CD14-positive monocyte (primary cell): ENCODE measurements around the gene KCNT1. TPM values are rescaled to one million over a fixed set of nuclear protein-coding genes. Genes with fewer than 3 reads are reported as not detected.

Experiments used
- DNase-seq, 3 donors: peaks; one replicate each; pipeline ENCODE4 v3.0.0-alpha.2; 2011 to 2022
- H2AFZ ChIP-seq: 2 replicates; pipeline ENCODE4 v1.6.0; 2012; ENCODE audit warnings: mild to moderate bottlenecking, low read depth, low read length, inconsistent platforms; ENCODE audit not compliant: insufficient read depth, poor library complexity, severe bottlenecking
- H3K27ac ChIP-seq, 2 donors: 1 replicate in 1 of 2; 2 replicates in 1 of 2; pipeline ENCODE4 v1.5.1; 2012 to 2013; ENCODE audit warnings: low read length in 2 of 2, control low read depth in 1 of 2, inconsistent platforms in 1 of 2, low read depth in 1 of 2, mild to moderate bottlenecking in 1 of 2
- H3K27me3 ChIP-seq, 2 donors: one replicate each; pipeline versions ENCODE4 v1.6.0 to v1.6.1; 2011 to 2013; ENCODE audit warnings: low read length in 2 of 2; ENCODE audit not compliant: control insufficient read depth in 2 of 2, insufficient read depth in 2 of 2
- H3K36me3 ChIP-seq, 2 donors: replicated peaks in 1 of 2; 1 replicate in 1 of 2; 2 replicates in 1 of 2; pipeline versions ENCODE4 v1.5.1 to v1.6.1; 2012 to 2013; ENCODE audit warnings: low read length in 2 of 2, control low read depth in 1 of 2, inconsistent platforms in 1 of 2, mild to moderate bottlenecking in 1 of 2; ENCODE audit not compliant: insufficient read depth in 2 of 2, control insufficient read depth in 1 of 2
- H3K4me1 ChIP-seq, 2 donors: 1 replicate in 1 of 2; 2 replicates in 1 of 2; pipeline versions ENCODE4 v1.5.1 to v1.6.1; 2012 to 2013; ENCODE audit warnings: low read length in 2 of 2, control low read depth in 1 of 2, inconsistent platforms in 1 of 2, mild to moderate bottlenecking in 1 of 2, moderate library complexity in 1 of 2; ENCODE audit not compliant: insufficient read depth in 2 of 2, control insufficient read depth in 1 of 2
- H3K4me2 ChIP-seq: replicated peaks from 2 replicates; pipeline ENCODE3; 2012; ENCODE audit warnings: low read length, moderate library complexity, mild to moderate bottlenecking; ENCODE audit not compliant: poor library complexity, severe bottlenecking; ENCODE audit errors: extremely low read depth
- H3K4me3 ChIP-seq, 3 experiments: fragments of 200-600 bp in 1 of 3; sonication (generic) in 1 of 3; replicated peaks in 1 of 3; 1 replicate in 2 of 3; 2 replicates in 1 of 3; pipeline ENCODE4 v1.5.1; 2011 to 2013; ENCODE audit warnings: low read length in 3 of 3, mild to moderate bottlenecking in 3 of 3, control low read depth in 2 of 3, low read depth in 2 of 3, inconsistent platforms in 1 of 3, moderate library complexity in 1 of 3
- H3K79me2 ChIP-seq: 2 replicates; pipeline ENCODE4 v1.6.0; 2012; ENCODE audit warnings: mild to moderate bottlenecking, control low read depth, inconsistent platforms, low read length, moderate library complexity; ENCODE audit not compliant: insufficient read depth
- H3K9ac ChIP-seq: 2 replicates; pipeline ENCODE4 v1.6.0; 2017; ENCODE audit warnings: low read length, mild to moderate bottlenecking; ENCODE audit not compliant: insufficient read depth, poor library complexity, severe bottlenecking
- H3K9me3 ChIP-seq, 2 donors: replicated peaks in 1 of 2; 1 replicate in 1 of 2; 2 replicates in 1 of 2; pipeline versions ENCODE4 v1.5.1 to v1.6.1; 2012 to 2013; ENCODE audit warnings: low read length in 2 of 2, control low read depth in 1 of 2; ENCODE audit not compliant: control insufficient read depth in 1 of 2, insufficient read depth in 1 of 2
- H4K20me1 ChIP-seq: 2 replicates; pipeline ENCODE4 v1.6.0; 2012; ENCODE audit warnings: mild to moderate bottlenecking, low read length, control low read depth, moderate library complexity; ENCODE audit not compliant: insufficient read depth
- H3K27ac Mint-ChIP-seq, 7 donors: one replicate each; pipeline ENCODE4 v1.8.0; 2020; ENCODE audit warnings: mild to moderate bottlenecking in 7 of 7, mixed read lengths in 7 of 7, moderate library complexity in 6 of 7, inconsistent platforms in 2 of 7
- H3K27me3 Mint-ChIP-seq, 3 donors: one replicate each; pipeline ENCODE4 v1.8.0; 2021 to 2022; ENCODE audit warnings: low read depth in 3 of 3, mild to moderate bottlenecking in 3 of 3, mixed read lengths in 3 of 3, moderate library complexity in 3 of 3, inconsistent platforms in 1 of 3
- H3K36me3 Mint-ChIP-seq, 2 donors: one replicate each; pipeline ENCODE4 v1.8.0; 2020; ENCODE audit warnings: mixed read lengths in 2 of 2, inconsistent platforms in 1 of 2, mild to moderate bottlenecking in 1 of 2
- H3K4me1 Mint-ChIP-seq: one replicate; pipeline ENCODE4 v1.8.0; 2020; ENCODE audit warnings: mild to moderate bottlenecking, mixed read lengths
- H3K4me3 Mint-ChIP-seq, 2 donors: one replicate each; pipeline ENCODE4 v1.8.0; 2020; ENCODE audit warnings: mild to moderate bottlenecking in 2 of 2, mixed read lengths in 2 of 2, moderate library complexity in 1 of 2
- H3K9me3 Mint-ChIP-seq, 7 donors: one replicate each; pipeline ENCODE4 v1.8.0; 2020 to 2022; ENCODE audit warnings: mixed read lengths in 7 of 7, mild to moderate bottlenecking in 6 of 7, moderate library complexity in 6 of 7, inconsistent platforms in 2 of 7
- CTCF ChIP-seq: fragments of 200-600 bp; IDR thresholded peaks from one replicate; pipeline ENCODE4 v1.8.0; 2022; ENCODE audit warnings: antibody characterized with exemption, mild to moderate bottlenecking
- WGBS: methylation state at CpG from one replicate; pipeline ENCODE4 v1.1.5; 2013; ENCODE audit warnings: missing lambda C conversion rate; ENCODE audit not compliant: insufficient coverage; 5-methylcytosine and 5-hydroxymethylcytosine counted together
- intact Hi-C, 2 donors: fragments of 100-400 bp; cut with micrococcal nuclease; formaldehyde crosslinking; loops; one replicate each; pipeline versions ENCODE4 v1.15.0 to v1.15.1; 2023
- polyA plus RNA-seq, 3 donors: library from polyadenylated mRNA; depleted of rRNA in 1 of 3; unstranded in 2 of 3; stranded (reverse) in 1 of 3; fragments of 300-500 nt in 2 of 3; fragments of >200 nt in 1 of 3; fragmentation: Illumina TruSeq in 2 of 3; gene quantifications; 1 replicate in 2 of 3; 2 replicates in 1 of 3; pipeline ENCODE4 v1.2.3, GENCODE V29; 2012 to 2021

Gene KCNT1
- polyA plus RNA-seq, 3 donors: not detected

- TF ChIP-seq CTCF: no peak
- Histone ChIP-seq H3K4me1 (no peaks in the 10 kb centered on the region), H2AFZ (no peak overlapping the region), H3K4me3 (no peak overlapping the region), H3K27me3 (peaks cover 0 to 2% of the 10 kb centered on the region in 2 donors), H3K79me2 (no peaks in the 10 kb centered on the region), H4K20me1 (no peaks in the 10 kb centered on the region), H3K9ac (no peak overlapping the region), H3K9me3 (peaks cover 0 to 4% of the 10 kb centered on the region in 2 donors), H3K36me3 (no peaks in the 10 kb centered on the region), H3K27ac (no peak overlapping the region), H3K4me2 (no peak overlapping the region)
- 75% methylated on average over 11 of the region's 16 CpGs for WGBS
- Mint-ChIP-seq H3K27me3 (peaks cover 0 to 11% (median 4%) of the 10 kb centered on the region in 3 donors), H3K27ac (no peak overlapping the region), H3K4me3 (peak overlapping the region in 1 of 2 donors; percentile 18), H3K9me3 (peaks cover under 1 to 7% (median 4%) of the 10 kb centered on the region in 7 donors), H3K36me3 (no peaks in the 10 kb centered on the region), H3K4me1 (no peaks in the 10 kb centered on the region)
- DNase-seq: no peak
- intact Hi-C loops: no loop called here
These were observed 24.3 kb downstream of the KCNT1 start for GRCh38 chr9:135726138-135726853.

GRCh38 chr9:135727257-135727875 is 25.4 kb downstream of the KCNT1 start:
- no peak overlapping the region for H3K4me3 Mint-ChIP-seq
- no peak overlapping the region for H3K27ac ChIP-seq
- no peaks in the 10 kb centered on the region for H4K20me1 ChIP-seq
- H3K4me1 Mint-ChIP-seq: no peaks in the 10 kb centered on the region
- 76% methylated on average over 7 of the region's 11 CpGs for WGBS
- H3K27ac Mint-ChIP-seq: no peak overlapping the region
- no peak for DNase-seq
- H3K4me1 ChIP-seq: no peaks in the 10 kb centered on the region
- no peak overlapping the region for H3K4me3 ChIP-seq
- no peak for TF ChIP-seq CTCF
- H3K36me3 ChIP-seq: no peaks in the 10 kb centered on the region
- H3K79me2 ChIP-seq: no peaks in the 10 kb centered on the region
- H3K36me3 Mint-ChIP-seq: no peaks in the 10 kb centered on the region
- peaks cover 5 to 16% (median 8%) of the 10 kb centered on the region in 7 donors for H3K9me3 Mint-ChIP-seq
- H3K4me2 ChIP-seq: no peak overlapping the region
- H3K9ac ChIP-seq: no peak overlapping the region
- H3K27me3 ChIP-seq: peaks cover 0 to 2% of the 10 kb centered on the region in 2 donors
- peaks cover 4 to 11% (median 5%) of the 10 kb centered on the region in 3 donors for H3K27me3 Mint-ChIP-seq
- no peak overlapping the region for H2AFZ ChIP-seq
- H3K9me3 ChIP-seq: peaks cover 0 to 10% of the 10 kb centered on the region in 2 donors
- intact Hi-C loops: no loop called here
